ENCODE results near the gene NUDT2. TPM values are rescaled to one million over a fixed set of nuclear protein-coding genes. Genes with fewer than 3 reads are reported as not detected.
"Not testable (repeated sequence)": the region's sequence is repeated elsewhere in the genome, so short reads cannot be mapped to it uniquely, and the experiment has no call there.

Gene NUDT2
- total and polyA plus RNA-seq, 9 donors, result 14.8 to 61.4 (median 25.0) TPM

DNA sequence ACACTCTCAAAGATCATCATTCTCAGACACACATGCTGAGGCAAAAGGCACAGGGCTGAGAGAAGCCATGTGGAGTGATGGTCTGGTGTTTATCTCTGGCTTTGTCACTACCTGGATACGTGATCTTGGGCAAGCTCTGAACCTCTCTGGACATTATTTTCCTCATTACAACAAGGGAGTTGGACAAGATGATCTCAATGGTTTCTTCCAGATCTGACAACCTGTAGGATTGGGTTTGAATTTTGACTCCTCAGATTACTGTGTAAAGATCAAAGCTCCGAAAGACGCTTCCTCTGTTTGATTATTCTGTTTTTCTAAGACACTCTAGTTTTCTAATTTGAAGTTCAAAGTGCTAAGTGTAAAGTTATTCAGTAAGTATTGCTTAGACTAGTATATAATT lies 20.0 kb downstream of the NUDT2 start:
- no peak overlapping the region for H3K4me3 ChIP-seq
- no peak for DNase-seq
- H3K4me1 ChIP-seq (ENCODE audit: insufficient read depth), result no peaks in the 10 kb centered on the region
- no peaks in the 10 kb centered on the region for H3K9me3 ChIP-seq
- intact Hi-C loops (cut with DNase I), result no loop called here
- TF ChIP-seq POLR2A (IDR thresholded peaks at IDR 0.05), result no peak
- TF ChIP-seq EP300 (IDR thresholded peaks at IDR 0.05), result no peak
- TF ChIP-seq, protein P1, sequence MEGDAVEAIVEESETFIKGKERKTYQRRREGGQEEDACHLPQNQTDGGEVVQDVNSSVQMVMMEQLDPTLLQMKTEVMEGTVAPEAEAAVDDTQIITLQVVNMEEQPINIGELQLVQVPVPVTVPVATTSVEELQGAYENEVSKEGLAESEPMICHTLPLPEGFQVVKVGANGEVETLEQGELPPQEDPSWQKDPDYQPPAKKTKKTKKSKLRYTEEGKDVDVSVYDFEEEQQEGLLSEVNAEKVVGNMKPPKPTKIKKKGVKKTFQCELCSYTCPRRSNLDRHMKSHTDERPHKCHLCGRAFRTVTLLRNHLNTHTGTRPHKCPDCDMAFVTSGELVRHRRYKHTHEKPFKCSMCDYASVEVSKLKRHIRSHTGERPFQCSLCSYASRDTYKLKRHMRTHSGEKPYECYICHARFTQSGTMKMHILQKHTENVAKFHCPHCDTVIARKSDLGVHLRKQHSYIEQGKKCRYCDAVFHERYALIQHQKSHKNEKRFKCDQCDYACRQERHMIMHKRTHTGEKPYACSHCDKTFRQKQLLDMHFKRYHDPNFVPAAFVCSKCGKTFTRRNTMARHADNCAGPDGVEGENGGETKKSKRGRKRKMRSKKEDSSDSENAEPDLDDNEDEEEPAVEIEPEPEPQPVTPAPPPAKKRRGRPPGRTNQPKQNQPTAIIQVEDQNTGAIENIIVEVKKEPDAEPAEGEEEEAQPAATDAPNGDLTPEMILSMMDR (IDR thresholded peaks at IDR 0.05), result no peak
- no peaks in the 10 kb centered on the region for H3K27me3 ChIP-seq
- whole genome bisulfite sequencing, 3 donors, result 94 to 99% (median 98%) methylated on average over 3 of the region's 3 CpGs
- no peaks in the 10 kb centered on the region for H3K36me3 ChIP-seq
- no peak overlapping the region for H3K27ac ChIP-seq

DNA sequence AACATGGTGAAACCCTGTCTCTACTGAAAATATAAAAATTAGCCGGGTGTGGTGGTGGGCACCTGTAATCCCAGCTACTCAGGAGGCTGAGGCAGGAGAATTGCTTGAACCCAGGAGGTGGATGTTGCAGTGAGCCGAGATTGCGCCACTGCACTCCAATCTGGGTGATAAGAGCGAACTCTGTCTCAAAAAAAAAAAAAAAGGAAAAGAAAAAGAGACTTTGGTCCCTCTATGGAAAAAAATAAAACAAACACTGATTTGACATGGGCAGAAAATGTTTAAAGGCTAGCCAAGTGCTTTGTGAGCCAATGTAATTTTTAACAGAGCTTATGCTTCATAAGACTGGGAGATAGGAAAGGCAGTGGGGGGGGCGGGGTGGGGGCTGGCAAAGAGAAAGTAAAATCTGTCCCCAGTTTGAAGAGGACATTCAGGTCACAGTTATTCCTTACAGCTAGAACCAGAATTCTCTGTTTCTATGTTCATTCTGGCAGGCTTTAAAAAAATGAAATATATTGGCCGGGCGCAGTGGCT lies 22.8 kb downstream of the NUDT2 start:
- H3K36me3 ChIP-seq; H3K9me3 ChIP-seq; DNase-seq; intact Hi-C loops (cut with DNase I); H3K27ac ChIP-seq; H3K4me3 ChIP-seq; H3K27me3 ChIP-seq; H3K4me1 ChIP-seq (ENCODE audit: insufficient read depth): not testable (repeated sequence)
- WGBS, 3 donors, result 84 to 95% (median 94%) methylated on average over 7 of the region's 7 CpGs

DNA sequence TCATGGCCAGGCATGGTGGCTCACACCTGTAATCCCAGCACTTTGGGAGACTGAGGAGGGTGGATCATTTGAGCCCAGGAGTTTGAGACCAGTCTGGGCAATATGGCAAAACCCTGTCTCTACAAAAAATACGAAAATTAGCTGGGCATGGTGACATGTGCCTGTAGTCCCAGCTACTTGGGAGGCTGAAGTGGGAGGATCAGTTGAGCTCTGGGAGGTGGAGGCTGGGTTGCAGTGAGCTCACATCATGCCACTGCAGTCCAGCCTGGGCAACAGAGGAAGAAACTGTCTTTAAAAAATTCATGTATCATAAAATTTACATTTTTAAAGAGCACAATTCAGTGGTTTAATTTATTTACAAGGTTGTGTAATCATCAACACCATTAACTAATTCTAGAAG lies 23.6 kb downstream of the NUDT2 start:
- H3K27me3 ChIP-seq; H3K36me3 ChIP-seq; DNase-seq; H3K9me3 ChIP-seq; H3K4me3 ChIP-seq; H3K4me1 ChIP-seq (ENCODE audit: insufficient read depth); H3K27ac ChIP-seq; intact Hi-C loops (cut with DNase I): not testable (repeated sequence)
- WGBS, 3 donors, result 86 to 97% (median 91%) methylated on average over 1 of the region's 1 CpG

DNA sequence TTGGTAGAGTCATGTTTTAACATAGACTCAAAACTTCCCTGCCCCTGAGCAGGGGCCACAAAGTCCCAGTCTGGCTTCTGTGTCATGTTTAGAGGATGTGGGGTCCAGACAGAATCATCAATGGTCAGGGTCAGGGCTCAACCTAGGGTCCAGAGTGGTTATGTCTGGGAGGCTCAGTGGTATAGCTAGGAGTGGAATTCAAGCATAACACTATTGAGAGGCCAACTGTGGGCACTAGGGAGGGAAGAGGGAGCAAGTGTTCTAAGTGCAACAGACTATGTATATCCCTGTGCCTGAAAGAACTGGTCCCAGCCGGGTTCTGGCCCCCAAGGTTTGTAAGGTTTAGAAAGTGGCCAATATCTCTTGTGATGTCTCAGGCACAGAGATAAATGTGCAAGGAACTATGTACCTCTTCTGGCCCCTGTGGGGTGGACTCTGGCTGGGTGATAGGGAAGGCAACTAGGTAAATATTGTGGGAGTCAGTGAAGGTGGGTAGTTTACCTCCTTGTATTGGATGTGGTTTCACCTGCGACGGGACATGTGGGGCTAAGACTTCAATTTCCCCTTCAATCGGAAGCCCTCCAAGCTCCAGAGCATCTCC lies 33.3 kb downstream of the NUDT2 start:
- no peaks in the 10 kb centered on the region for H3K36me3 ChIP-seq
- no peaks in the 10 kb centered on the region for H3K4me1 ChIP-seq (ENCODE audit: insufficient read depth)
- no peak overlapping the region for H3K27ac ChIP-seq
- TF ChIP-seq POLR2A (IDR thresholded peaks at IDR 0.05) (no peak), EP300 (IDR thresholded peaks at IDR 0.05) (no peak)
- TF ChIP-seq, protein P1 (IDR thresholded peaks at IDR 0.05), result no peak
- WGBS, 3 donors, result 80 to 92% (median 91%) methylated on average over 4 of the region's 4 CpGs
- DNase-seq, result no peak
- no peaks in the 10 kb centered on the region for H3K27me3 ChIP-seq
- no peak overlapping the region for H3K4me3 ChIP-seq
- no peaks in the 10 kb centered on the region for H3K9me3 ChIP-seq
- intact Hi-C loops (cut with DNase I), result no loop called here

DNA sequence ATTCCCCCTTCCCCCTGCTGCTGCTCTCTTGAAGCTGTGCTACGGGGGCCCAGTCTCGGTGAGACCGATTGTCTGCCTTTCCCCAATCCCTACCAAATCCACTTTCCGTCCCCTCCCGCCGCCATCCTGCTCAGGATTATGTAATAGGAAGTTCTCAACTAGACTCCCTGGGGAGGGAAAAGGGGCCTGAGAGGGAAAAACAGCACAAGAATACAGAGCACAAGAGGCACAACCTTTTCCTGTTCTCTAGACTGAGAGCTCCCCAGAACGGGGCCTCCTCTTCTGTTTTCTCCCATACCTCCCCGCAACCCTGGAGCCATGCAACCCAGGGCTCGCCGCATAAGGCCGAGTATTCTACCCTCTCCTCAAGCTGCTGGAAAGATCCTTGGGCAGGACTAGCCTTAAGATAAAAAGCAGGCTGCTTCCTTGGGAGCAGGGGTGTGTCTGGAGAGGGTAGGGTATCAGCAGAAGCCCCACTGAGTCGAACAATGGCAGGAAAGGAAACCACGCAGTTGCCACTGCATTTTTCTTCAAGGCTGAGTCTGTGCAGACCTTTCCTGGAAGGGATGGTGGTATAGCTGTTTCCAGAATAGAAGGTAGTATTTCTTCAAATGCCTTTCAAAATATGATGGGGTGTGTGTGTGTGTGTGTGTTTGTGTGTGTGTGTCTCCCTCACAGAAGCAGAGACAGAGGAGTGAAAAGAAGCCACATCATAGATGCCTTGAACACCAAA lies 34.4 kb downstream of the NUDT2 start:
- DNase-seq, result no peak
- TF ChIP-seq EP300 (IDR thresholded peaks at IDR 0.05) (no peak), POLR2A (IDR thresholded peaks at IDR 0.05) (no peak)
- TF ChIP-seq, protein P1 (IDR thresholded peaks at IDR 0.05), result no peak
- H3K9me3 ChIP-seq, result no peaks in the 10 kb centered on the region
- intact Hi-C loops (cut with DNase I), result no loop called here
- no peaks in the 10 kb centered on the region for H3K36me3 ChIP-seq
- H3K27ac ChIP-seq, result no peak overlapping the region
- no peak overlapping the region for H3K4me3 ChIP-seq
- H3K4me1 ChIP-seq (ENCODE audit: insufficient read depth), result no peaks in the 10 kb centered on the region
- no peaks in the 10 kb centered on the region for H3K27me3 ChIP-seq
- WGBS, 3 donors, result 62 to 73% (median 69%) methylated on average over 13 of the region's 13 CpGs

Data from ovary (tissue), 9 donors.